Inferior parietal cortex (tissue), 1 donor: ENCODE results near the gene PARD3.

ENCODE experiments used
- DNase-seq: peaks from one replicate; pipeline ENCODE4 v3.0.0-alpha.2; 2016; ENCODE audit errors: extremely low spot score

The PARD3 gene

DNA sequence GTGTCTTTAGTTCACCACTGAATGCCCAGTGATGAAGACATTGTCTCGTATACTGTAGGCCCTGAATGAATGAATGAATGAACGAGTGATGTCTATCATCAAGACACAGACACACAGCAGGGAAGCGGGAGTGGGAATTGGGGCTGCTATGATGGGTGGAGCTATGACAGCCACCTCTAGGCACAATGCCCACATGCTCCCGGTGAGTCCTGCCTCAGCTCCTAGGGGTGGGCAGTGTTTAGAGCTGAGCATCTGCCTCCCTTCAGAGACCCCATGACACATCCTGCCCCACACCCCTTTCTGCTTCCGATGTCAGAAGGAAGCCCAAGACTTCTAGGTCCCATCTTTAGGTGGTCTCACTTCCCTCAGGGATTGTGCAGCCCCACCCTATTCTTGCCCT, 714.1 kb downstream of the PARD3 start:
- DNase-seq, result no peak

- no peak for DNase-seq
These were observed 716.1 kb downstream of the PARD3 start for GRCh38 chr10:34098821-34099567.

DNA sequence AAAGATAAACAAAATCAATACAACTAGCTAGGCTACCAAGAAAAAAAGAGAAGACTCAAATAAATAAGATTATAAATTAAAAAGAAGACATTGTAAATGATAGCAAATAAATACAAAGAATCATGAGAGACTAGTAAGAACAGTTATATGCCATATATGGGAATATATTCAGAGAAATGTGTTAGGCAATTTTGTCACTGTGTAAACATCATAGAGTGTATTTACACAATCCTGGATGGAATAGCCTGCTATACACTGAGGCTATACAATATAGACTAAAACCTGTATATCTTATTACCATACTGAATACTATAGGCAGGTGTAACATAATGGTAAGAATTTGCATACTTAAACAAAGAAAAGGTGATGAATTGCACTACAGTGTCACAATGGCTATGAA, 717.4 kb downstream of the PARD3 start:
- no peak for DNase-seq

DNA sequence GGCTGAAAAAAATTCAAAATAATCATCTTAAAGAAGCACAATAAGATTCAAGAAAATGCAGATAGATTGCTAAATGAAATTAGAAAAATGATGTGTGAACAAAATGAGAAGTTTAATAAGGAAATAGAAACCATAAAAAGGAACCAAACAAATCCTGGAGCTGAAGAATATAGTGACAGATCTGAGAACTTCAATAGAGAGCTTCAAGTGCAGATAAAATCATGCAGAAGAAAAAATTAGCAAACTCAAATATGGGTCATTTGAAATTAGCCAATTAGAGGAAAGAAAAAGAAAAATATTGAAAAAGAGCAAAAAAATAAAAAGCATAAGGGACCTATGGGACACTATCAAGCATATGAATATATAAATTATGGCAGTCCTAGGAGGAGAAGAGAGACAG, 720.1 kb downstream of the PARD3 start:
- DNase-seq, result no peak

GRCh38 chr10:34094146-34094696, 720.9 kb downstream of the PARD3 start:
- DNase-seq, result no peak

GRCh38 chr10:34092891-34093290, 722.2 kb downstream of the PARD3 start:
- DNase-seq, result no peak

- no peak for DNase-seq
These were observed 723.4 kb downstream of the PARD3 start for GRCh38 chr10:34091635-34092195.

- DNase-seq, result no peak
These were observed 725.8 kb downstream of the PARD3 start for GRCh38 chr10:34089253-34089652.

DNA sequence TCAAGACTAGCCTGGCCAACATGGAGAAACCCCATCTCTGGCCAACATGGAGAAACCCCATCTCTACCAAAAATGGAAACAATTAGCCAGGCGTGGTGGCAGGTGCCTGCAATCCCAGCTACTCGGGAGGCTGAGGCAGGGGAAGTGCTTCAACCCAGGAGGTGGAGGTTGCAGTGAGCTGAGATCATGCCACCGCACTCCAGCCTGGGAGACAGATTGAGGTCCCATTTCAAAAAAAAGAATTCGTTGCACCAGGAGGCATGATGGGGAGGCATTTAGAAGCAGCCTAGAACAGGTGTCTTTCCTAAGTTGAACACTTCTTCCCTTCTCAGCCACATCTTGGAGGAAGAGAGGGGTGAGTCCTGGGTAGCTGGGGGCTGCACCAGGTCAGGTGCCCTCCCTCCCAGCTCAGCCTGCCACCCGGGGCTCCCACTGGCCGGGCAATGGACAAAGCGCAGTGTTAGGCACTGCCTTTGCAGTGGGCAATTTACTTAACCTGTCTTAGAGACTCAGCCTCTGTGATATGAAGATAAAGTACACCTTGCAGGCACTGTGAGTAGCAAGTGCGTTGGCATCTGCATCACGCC, 726.8 kb downstream of the PARD3 start:
- no peak for DNase-seq

- DNase-seq, result no peak
These were observed 728.0 kb downstream of the PARD3 start for GRCh38 chr10:34087095-34087418.

DNA sequence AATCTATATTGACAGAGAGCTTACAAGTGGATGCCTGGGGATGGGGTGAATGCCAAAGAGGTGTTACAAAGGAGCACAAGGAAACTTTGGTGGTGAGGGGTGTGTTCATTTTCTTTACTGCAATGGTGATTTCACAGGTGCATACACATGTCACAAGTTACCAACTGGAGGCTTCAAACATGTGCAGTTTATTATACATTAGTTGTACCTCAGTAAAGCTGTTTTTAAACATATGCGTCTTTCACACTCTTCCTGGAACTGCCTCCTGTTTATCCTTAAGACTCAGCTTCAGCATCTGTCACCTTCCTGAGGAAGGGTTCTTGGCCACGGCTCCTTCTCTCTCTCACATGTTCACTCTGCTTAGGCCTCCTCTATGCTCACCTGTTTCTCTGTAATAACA, 731.5 kb downstream of the PARD3 start:
- no peak for DNase-seq

GRCh38 chr10:34081948-34082347, 733.1 kb downstream of the PARD3 start:
- DNase-seq, result no peak

DNA sequence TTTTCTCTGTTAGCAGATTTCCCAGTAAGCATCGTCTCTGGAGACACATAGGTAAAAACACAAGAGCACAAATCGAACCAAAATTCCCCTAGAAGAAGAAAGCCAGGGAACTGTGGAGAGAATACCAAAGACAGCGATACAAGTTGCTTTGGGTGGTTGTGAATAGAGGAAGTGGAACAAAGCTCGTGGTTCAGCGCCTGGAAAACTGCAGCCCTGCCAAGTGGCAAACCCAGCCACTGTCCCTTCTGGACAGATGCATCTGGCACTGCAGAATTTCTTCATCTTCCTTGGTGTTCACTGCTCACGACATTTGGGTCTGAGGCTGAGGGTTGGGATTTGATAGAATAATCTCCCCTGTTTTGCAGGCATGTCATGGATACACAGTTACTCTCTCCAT, 733.8 kb downstream of the PARD3 start:
- no peak for DNase-seq

DNA sequence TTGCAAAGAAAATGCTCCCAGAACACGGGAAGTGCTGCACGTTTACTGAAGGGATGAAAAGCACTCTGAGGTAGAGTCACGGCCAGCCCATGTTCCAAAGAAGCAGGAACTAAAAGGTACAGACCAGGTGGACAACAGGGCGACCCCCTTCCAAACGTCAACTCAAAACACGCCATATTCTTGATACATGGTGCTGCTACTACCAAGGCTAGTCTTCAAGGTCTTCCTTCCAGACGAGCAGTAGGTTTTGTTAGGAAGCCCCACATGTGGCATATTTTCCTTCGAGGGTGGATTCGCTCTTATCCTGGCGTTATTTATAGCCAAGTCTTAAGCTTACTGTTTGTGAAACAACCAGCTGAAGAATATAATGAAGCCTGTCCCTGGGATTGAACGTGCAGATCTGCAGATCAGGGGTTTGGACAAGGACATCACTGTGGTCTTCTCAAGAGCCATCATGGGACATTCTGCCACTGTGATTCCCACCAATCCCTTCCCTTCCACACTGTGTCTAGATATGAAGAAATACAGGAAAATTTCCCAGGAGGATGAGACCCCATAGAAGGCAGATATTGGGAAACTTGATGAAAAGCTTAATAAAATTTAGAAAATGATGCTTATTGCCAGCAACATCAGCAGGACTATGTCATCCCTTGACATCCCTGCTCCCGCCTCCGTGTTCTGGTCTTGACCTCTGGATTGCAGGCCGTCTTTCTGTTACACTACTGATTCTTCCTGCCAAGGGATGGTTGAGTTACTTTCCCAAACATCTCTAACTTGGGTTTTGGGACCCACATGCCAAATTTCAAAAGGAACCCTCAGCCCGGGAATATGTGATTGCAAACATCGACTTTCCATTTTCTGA, 734.4 kb downstream of the PARD3 start:
- DNase-seq, result no peak

DNA sequence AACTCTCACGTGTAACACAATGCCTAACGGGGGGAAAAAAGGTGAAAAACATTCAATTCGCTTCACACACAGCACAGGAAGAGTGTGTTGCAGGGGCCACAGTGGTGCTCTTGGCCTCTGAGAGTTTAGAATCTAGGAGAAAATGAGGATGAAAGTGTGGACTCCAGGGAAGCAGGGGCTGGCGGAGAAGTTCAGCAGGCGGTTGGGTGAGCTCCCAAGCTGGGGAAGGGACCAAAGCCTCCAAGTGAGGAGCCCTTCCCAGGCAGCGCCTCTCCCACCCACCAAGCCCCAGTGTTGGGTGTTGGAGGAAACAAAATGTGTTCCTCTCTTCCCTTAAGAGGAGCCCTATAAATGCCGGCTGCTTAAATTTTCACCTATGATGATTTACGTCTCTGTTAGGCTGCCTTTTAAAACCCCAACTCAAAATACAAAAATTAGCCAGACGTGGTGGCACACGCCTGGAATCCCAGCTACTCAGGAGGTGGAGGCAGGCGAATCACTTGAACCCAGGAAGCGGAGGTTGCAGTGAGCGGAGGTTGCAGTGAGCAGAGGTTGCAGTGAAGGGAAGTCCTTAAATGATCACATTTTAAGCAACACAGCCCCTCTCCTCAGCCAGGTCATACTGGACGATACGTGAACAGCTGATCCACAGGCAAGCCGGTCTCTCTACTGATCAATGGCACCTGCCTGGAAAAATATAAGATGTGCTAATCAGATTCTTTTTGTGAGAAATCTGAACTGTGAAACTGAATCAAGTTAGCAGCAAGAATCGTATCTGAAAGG, 735.2 kb downstream of the PARD3 start:
- no peak for DNase-seq

GRCh38 chr10:34078745-34079470, 736.2 kb downstream of the PARD3 start:
- no peak for DNase-seq

GRCh38 chr10:34078017-34078744, 736.9 kb downstream of the PARD3 start:
- DNase-seq, result no peak

- no peak for DNase-seq
These were observed 738.7 kb downstream of the PARD3 start for GRCh38 chr10:34076443-34076842.

- no peak for DNase-seq
These were observed 739.7 kb downstream of the PARD3 start for GRCh38 chr10:34075254-34075926.

DNA sequence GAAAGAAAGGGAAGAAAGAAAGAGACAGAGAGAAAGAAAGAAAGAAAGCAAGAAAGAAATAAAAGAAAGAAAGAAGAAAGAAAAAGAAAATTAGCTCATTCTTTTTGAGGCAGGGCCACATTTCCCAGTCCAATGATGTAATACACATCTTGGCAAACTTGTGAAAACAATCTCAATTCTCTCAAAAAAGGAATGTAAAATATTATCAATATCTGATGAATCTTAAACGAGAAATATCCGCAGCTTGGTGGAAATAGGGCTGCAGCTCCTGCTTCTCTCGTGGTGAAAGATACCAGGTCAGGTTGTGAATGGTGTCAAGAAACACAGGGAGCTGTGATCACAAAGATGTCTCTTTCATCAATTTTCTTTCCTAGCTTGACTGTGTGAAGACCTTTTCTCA, 741.0 kb downstream of the PARD3 start:
- DNase-seq, result no peak
